Activated CD4-positive, alpha-beta T cell treated with anti-CD3 and anti-CD28 coated beads, Interleukin-2, amount 10 ng/mL, durations not matched to agents 7 days and 5 days (primary cell): Measurements from ENCODE around the gene ERICH6B. TPM values are rescaled to one million over a fixed set of nuclear protein-coding genes. Genes with fewer than 3 reads are reported as not detected.

ENCODE experiments used
- CTCF ChIA-PET: fragments of 350-600 bp; sonication (Branson Sonifier 250); formaldehyde crosslinking; loops from one replicate; lab custom pipeline; 2021; ENCODE audit warnings: antibody characterized with exemption; lab: Charles Lee
- POLR2A ChIA-PET: fragments of 350-600 bp; sonication (Branson Sonifier 250); formaldehyde crosslinking; loops from one replicate; lab custom pipeline; 2021; ENCODE audit warnings: antibody characterized with exemption; lab: Charles Lee
- DNase-seq: peaks from one replicate; pipeline ENCODE4 v3.0.0-alpha.2; 2020
- H3K27ac Mint-ChIP-seq: one replicate; pipeline ENCODE4 v1.8.0; 2021; ENCODE audit warnings: mild to moderate bottlenecking, moderate library complexity, mixed read lengths
- H3K27me3 Mint-ChIP-seq: one replicate; pipeline ENCODE4 v1.8.0; 2021; ENCODE audit warnings: mixed read lengths
- H3K36me3 Mint-ChIP-seq: one replicate; pipeline ENCODE4 v1.8.0; 2021; ENCODE audit warnings: low read depth, mixed read lengths
- H3K4me1 Mint-ChIP-seq: one replicate; pipeline ENCODE4 v1.8.0; 2021; ENCODE audit warnings: mixed read lengths
- H3K4me3 Mint-ChIP-seq: one replicate; pipeline ENCODE4 v1.8.0; 2021; ENCODE audit warnings: mild to moderate bottlenecking, moderate library complexity, mixed read lengths
- H3K9me3 Mint-ChIP-seq: one replicate; pipeline ENCODE4 v1.8.0; 2021; ENCODE audit warnings: mixed read lengths
- total RNA-seq, 2 experiments: library from RNA; stranded (reverse); gene quantifications; one replicate each; pipeline ENCODE4 v1.2.3, GENCODE V29; 2021

Gene ERICH6B
- total RNA-seq, 2 experiments from 2014 or later, result not detected

DNA sequence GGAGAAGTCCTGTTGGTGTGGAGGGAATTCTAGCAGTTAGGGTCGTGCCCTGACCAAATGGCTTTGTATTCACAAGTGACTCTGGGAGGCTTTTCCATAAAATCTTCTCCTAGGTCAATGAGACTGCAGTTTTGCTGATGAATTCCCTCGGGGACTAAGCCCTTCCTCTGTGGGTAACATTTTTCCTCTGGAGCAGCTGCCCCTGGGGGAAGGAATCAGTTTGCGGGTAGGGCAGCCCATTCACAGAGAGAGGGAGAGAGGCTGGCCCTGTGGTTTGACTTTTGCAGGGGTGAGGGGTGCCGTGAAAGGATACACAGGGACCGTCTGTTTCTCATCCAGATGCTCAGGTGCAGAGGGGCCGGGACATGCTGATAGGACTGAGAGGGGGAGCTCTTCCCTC, 67.3 kb downstream of the ERICH6B start:
- CTCF ChIA-PET, result no interaction called here
- H3K4me3 Mint-ChIP-seq, result no peak overlapping the region
- no peaks in the 10 kb centered on the region for H3K9me3 Mint-ChIP-seq
- POLR2A ChIA-PET, result no interaction called here
- H3K4me1 Mint-ChIP-seq, result no peaks in the 10 kb centered on the region
- H3K36me3 Mint-ChIP-seq, result no peaks in the 10 kb centered on the region
- peaks cover 13% of the 10 kb centered on the region for H3K27me3 Mint-ChIP-seq
- DNase-seq, result no peak
- no peak overlapping the region for H3K27ac Mint-ChIP-seq

DNA sequence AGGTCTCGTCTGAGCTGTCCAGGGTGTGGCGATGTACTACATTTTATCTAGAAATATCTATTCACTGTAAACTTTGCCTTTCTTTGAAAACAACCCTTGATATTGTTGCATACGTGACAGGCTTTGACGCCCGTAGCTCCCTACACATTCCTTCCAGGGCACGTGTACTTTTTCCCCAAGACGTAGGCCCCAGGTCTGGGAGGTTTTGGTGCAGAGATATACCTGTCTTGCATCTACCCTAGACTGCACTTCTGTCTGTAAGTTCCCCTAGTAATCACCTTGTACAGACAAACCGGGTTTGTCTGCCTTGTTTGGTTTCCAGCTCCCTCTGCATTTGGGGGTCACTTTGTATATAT, 69.2 kb downstream of the ERICH6B start:
- no peaks in the 10 kb centered on the region for H3K9me3 Mint-ChIP-seq
- no peaks in the 10 kb centered on the region for H3K36me3 Mint-ChIP-seq
- ChIA-PET POLR2A (no interaction called here), CTCF (no interaction called here)
- H3K27ac Mint-ChIP-seq, result no peak overlapping the region
- H3K4me3 Mint-ChIP-seq, result no peak overlapping the region
- H3K4me1 Mint-ChIP-seq, result no peaks in the 10 kb centered on the region
- DNase-seq, result no peak
- H3K27me3 Mint-ChIP-seq, result peaks cover 5% of the 10 kb centered on the region

DNA sequence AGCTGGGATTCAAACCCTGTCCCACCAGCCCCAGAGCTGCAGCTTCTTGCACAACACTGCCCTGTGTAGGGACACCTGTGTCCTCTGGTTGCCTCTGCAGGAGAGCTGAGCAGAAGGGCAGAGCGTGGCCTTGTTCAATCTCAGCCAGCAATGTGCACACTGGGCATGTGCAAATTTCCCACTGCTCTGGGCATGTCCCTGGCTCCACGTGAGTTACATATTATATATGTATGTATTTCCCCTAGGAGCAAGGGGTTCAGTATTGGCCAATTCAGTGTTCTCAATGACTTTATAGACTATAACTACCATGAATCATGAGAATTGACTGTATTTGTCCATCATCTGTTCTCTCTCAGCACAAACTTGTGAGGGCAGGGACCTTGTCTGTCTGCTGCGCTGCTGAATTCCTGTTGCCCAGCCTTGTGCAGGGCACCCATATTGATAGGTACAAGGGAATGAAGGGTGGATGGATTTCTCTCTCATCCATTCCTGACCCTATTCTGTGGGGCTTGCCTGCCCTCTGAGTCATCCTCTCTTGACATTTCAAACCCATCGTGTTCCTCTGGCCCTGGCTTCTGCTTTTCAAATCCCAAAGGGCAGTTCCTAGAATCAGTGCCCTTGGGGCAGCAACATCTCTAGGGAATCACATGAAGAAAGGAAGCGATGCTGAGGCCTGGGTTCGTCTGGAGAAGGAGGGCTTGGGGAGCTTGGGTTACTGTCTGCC, 69.7 kb downstream of the ERICH6B start:
- CTCF ChIA-PET, result no interaction called here
- Mint-ChIP-seq H3K36me3 (no peaks in the 10 kb centered on the region), H3K4me3 (no peak overlapping the region), H3K9me3 (no peaks in the 10 kb centered on the region), H3K4me1 (no peaks in the 10 kb centered on the region), H3K27ac (no peak overlapping the region), H3K27me3 (peaks cover 5% of the 10 kb centered on the region)
- POLR2A ChIA-PET, result no interaction called here
- no peak for DNase-seq

DNA sequence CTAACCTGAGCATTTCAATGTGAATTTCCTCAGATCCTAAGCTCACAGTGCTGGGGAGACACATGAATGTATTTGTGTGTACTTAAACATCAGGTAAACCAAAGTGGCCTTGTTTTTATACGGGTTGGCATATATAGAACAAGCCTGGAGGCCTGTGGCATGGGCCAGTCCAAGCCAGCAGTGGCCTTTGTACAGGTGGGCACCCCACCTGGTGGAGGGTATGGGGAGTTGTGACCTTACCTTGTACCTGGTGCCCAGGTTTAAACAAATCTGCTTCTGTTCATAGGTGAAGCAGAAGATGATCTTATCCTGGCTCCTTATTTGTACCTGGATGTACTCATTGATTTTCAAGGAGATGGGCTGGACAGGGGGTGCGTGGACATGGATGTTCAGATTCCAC, 71.0 kb downstream of the ERICH6B start:
- no peaks in the 10 kb centered on the region for H3K4me1 Mint-ChIP-seq
- no peak overlapping the region for H3K4me3 Mint-ChIP-seq
- no peaks in the 10 kb centered on the region for H3K9me3 Mint-ChIP-seq
- POLR2A ChIA-PET, result no interaction called here
- no peak overlapping the region for H3K27ac Mint-ChIP-seq
- no peak for DNase-seq
- H3K27me3 Mint-ChIP-seq, result no peaks in the 10 kb centered on the region
- no peaks in the 10 kb centered on the region for H3K36me3 Mint-ChIP-seq
- CTCF ChIA-PET, result no interaction called here

DNA sequence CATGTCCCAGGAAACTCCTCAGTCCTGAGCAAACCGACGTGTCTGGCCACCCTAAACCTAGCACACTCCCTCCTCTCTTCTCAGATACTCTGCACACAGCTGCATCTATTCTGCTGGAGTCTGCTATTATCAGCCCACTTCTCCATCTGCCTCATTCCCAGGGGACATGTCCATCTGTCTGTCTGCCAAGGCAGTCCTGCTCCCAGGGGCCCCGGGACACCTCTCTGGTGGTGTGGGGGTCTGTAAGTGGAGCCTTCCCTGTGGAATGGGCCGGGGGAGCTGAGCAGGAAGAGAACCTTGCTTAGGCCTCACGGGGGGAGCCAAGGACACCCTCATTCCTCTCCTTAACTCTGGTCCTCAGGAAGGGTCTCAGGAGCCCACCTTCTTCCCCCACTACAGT, 72.7 kb downstream of the ERICH6B start:
- POLR2A ChIA-PET, result no interaction called here
- Mint-ChIP-seq H3K4me1 (no peaks in the 10 kb centered on the region), H3K27ac (no peak overlapping the region), H3K27me3 (no peaks in the 10 kb centered on the region), H3K9me3 (no peaks in the 10 kb centered on the region), H3K36me3 (no peaks in the 10 kb centered on the region), H3K4me3 (no peak overlapping the region)
- CTCF ChIA-PET, result interaction anchor here (0.6 kb wide), 1 partner anchor 521 kb away, joined by 5 read pairs; no protein-coding TSS in a partner anchor
- DNase-seq, result no peak

DNA sequence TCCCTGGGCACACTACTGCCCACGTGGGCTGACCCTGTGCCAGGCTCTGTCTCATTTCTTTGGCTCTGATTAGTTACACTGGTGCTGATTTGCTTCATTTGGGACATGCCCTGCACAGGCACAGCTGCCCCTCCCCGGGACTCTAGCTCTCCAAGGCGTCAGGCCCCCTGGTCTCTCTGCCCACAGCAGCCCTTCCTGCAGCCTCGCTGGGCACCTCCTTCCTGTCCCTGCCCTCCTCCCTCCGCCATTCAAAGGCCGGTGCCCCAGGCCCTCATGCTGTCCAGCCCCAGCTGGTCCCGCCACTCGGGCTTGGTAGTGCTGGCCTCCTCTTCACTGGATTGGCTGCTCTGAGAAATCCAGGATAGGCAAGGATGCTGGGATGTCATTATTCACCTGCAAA, 73.1 kb downstream of the ERICH6B start:
- CTCF ChIA-PET, result no interaction called here
- no peaks in the 10 kb centered on the region for H3K9me3 Mint-ChIP-seq
- H3K27me3 Mint-ChIP-seq, result no peaks in the 10 kb centered on the region
- no peaks in the 10 kb centered on the region for H3K4me1 Mint-ChIP-seq
- H3K27ac Mint-ChIP-seq, result peak overlapping the region; percentile 78
- no peaks in the 10 kb centered on the region for H3K36me3 Mint-ChIP-seq
- no peak overlapping the region for H3K4me3 Mint-ChIP-seq
- POLR2A ChIA-PET, result no interaction called here
- DNase-seq, result no peak

DNA sequence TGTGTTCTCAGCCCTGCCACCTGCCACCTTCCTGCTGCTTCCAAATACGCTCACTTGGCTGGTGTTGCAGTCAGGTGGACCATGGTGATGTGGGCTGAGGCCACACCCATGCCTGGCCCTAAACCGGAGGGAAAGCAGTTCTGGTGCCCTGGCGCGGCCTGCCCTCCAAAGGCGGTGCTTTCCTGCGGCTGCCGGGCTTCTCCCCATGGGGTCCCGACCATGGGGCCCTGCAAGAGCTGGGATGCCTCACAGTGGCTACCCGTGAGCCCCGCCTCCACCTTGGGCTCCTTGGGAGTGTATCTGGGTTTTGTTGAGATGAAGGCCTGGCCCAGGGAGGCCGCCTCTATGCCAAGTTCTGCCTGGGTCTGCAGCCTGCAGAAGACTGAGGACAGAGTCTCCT, 73.7 kb downstream of the ERICH6B start:
- DNase-seq, result no peak
- no peak overlapping the region for H3K27ac Mint-ChIP-seq
- H3K27me3 Mint-ChIP-seq, result no peaks in the 10 kb centered on the region
- CTCF ChIA-PET, result no interaction called here
- peaks cover 3% of the 10 kb centered on the region for H3K4me1 Mint-ChIP-seq
- no peak overlapping the region for H3K4me3 Mint-ChIP-seq
- peaks cover 3% of the 10 kb centered on the region for H3K36me3 Mint-ChIP-seq
- H3K9me3 Mint-ChIP-seq, result no peaks in the 10 kb centered on the region
- POLR2A ChIA-PET, result no interaction called here

DNA sequence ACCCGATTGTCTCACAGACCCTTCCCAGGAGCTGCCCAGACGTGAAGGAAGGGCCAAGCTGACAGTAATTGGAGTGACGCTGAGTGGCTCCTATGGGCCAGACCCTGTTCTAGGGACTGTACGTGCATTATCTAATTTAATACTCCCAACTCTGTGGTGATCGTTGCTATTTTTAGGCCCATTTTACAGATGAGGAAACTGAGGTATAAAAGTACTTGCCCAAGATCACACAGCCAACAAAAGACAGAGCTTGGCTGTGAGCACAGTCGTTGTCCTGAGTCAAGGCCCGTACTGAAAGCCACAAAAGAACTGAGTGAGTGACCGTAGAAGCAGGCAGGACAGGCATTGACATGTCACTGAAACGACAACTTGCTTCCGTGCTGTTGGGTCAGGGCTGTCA, 74.7 kb downstream of the ERICH6B start:
- Mint-ChIP-seq H3K27ac (no peak overlapping the region), H3K27me3 (no peaks in the 10 kb centered on the region), H3K4me1 (peaks cover 3% of the 10 kb centered on the region), H3K9me3 (no peaks in the 10 kb centered on the region), H3K4me3 (no peak overlapping the region), H3K36me3 (peaks cover 4% of the 10 kb centered on the region)
- DNase-seq, result no peak
- POLR2A ChIA-PET, result no interaction called here
- CTCF ChIA-PET, result no interaction called here

DNA sequence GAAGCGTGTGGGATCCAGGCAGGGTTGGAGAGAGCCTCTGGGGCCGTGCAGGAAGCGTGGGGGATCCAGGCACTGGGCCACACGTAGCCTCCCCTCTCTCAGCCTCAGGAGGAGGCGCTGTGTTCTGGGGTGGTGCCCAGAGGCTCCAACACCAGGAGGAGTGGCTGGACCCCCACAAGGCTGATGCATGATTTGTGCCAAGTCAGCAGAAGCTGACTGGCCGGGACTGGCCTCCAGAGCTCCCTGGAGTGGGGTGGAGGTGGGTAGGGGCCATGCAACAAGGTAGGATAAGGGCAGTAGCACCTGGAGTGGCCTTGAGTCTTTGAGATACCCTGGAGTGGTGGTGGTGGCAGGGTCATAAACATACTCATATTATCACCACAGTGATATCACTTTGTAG, 75.3 kb downstream of the ERICH6B start:
- POLR2A ChIA-PET, result no interaction called here
- H3K27me3 Mint-ChIP-seq, result no peaks in the 10 kb centered on the region
- H3K4me3 Mint-ChIP-seq, result no peak overlapping the region
- no peak for DNase-seq
- no peak overlapping the region for H3K27ac Mint-ChIP-seq
- peaks cover 3% of the 10 kb centered on the region for H3K4me1 Mint-ChIP-seq
- CTCF ChIA-PET, result no interaction called here
- peaks cover 4% of the 10 kb centered on the region for H3K36me3 Mint-ChIP-seq
- H3K9me3 Mint-ChIP-seq, result no peaks in the 10 kb centered on the region

DNA sequence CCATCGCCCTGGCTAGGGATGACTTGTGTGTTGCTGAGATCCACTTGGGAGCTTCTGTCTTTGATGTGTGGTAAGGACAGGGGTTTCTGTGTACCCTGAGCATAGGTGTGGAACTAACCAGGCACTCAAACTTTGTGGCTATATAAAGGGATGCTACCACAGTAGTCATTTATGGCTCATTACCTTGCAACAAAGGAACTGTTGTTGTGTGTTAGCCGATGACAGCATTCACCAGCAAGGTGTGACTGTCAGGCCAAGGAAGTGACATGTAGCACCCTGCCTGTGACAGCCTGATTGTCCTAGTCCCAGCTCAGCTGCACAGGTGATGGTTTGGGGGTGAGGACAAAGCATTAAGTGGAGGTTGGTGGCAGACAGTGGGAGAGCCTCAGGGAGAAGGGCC, 77.2 kb downstream of the ERICH6B start:
- Mint-ChIP-seq H3K4me3 (no peak overlapping the region), H3K36me3 (peaks cover 17% of the 10 kb centered on the region), H3K27ac (no peak overlapping the region), H3K4me1 (peaks cover 3% of the 10 kb centered on the region), H3K9me3 (no peaks in the 10 kb centered on the region), H3K27me3 (no peaks in the 10 kb centered on the region)
- ChIA-PET CTCF (interaction anchor here (0.6 to 0.7 kb wide), 3 partner anchors 9 to 490 kb away, joined by 3 to 4 read pairs (median 3); no protein-coding TSS in a partner anchor), POLR2A (no interaction called here)
- no peak for DNase-seq

DNA sequence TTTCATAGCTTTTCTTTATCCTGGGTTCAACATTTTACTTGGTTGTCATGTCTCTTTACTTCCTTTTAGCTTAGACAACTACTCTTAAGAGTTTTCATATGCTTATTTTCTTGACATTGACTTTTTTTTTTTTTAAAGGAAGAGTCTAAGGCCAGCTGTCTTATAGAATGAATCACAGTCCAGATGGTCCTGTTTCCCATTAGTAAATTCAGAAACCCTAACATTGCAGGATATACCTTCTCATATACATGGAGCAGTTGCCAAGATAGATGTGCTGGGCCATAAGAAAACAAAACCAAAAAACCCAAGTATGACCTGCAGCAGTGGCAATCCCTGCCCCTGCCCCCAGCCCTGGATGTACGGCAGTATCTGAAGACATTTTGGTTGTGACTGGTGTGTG, 78.0 kb downstream of the ERICH6B start:
- H3K4me3 Mint-ChIP-seq, result no peak overlapping the region
- H3K27me3 Mint-ChIP-seq, result no peaks in the 10 kb centered on the region
- no peak for DNase-seq
- peaks cover 22% of the 10 kb centered on the region for H3K36me3 Mint-ChIP-seq
- CTCF ChIA-PET, result interaction anchor here (0.6 to 0.7 kb wide), 2 partner anchors 8 to 136 kb away, joined by 3 read pairs; no protein-coding TSS in a partner anchor
- peaks cover 3% of the 10 kb centered on the region for H3K4me1 Mint-ChIP-seq
- no peaks in the 10 kb centered on the region for H3K9me3 Mint-ChIP-seq
- POLR2A ChIA-PET, result no interaction called here
- H3K27ac Mint-ChIP-seq, result no peak overlapping the region

DNA sequence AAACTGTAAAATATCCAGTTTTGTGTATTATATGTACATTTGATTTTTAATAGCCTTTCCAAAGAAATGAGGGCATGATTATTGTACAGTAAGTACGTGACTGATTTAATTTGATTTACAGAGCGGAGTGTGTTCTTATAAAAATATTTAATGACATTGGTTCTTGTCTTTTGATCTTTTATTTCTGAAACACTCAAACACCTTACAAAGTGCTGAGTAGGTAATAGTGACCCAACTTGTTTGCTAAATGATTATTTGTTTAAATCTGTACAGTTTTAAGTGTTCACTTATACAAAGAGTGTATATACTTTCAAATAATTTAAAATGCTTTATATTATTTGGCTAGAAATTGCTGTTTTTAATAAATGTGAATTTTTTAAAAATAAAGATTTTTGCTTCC, 79.3 kb downstream of the ERICH6B start:
- ChIA-PET POLR2A (no interaction called here), CTCF (no interaction called here)
- Mint-ChIP-seq H3K27me3 (no peaks in the 10 kb centered on the region), H3K27ac (no peak overlapping the region), H3K9me3 (no peaks in the 10 kb centered on the region), H3K4me1 (peaks cover 3% of the 10 kb centered on the region), H3K36me3 (peaks cover 26% of the 10 kb centered on the region), H3K4me3 (no peak overlapping the region)
- no peak for DNase-seq

DNA sequence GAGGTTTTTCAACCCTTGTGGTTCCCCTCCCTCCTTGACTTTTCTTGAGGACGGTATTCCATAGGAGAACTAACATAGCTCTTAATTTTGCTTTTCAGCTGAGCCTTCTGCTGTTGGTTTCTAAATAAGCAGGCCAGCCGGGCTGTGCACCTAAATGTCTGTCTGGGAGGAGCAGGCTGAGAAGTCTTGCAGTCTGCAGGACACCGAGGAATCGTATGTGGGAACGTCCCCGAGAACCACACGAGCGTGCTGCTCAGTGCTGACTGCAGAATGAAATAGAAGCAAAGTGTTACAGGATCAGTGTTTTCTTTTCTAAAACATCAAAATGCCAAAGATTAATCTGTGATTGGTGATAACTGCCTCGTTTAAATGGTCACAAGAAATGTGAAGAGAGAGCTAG, 80.9 kb downstream of the ERICH6B start:
- POLR2A ChIA-PET, result no interaction called here
- Mint-ChIP-seq H3K36me3 (peaks cover 31% of the 10 kb centered on the region), H3K9me3 (no peaks in the 10 kb centered on the region), H3K27ac (no peak overlapping the region), H3K27me3 (no peaks in the 10 kb centered on the region), H3K4me1 (peaks cover 3% of the 10 kb centered on the region), H3K4me3 (no peak overlapping the region)
- DNase-seq, result no peak
- CTCF ChIA-PET, result no interaction called here

DNA sequence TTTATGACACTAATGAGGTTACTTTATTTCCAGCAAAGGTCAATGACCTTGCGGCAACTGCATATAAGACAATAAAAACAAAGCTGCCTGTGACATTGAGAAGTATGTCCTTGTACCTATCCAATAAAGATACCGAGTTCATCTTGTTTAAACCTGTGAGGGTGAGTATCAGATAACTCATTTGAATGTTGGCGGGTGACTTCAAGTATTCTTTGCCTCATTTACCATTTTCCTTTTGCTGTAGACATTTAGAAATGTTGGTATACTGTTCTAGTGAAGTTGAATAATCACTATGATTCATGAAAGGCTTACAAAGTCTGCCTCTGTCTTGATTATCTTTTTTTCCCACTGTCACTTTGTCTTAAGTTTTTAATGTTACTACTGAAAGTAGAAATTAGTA, 85.8 kb downstream of the ERICH6B start:
- POLR2A ChIA-PET, result no interaction called here

More for the DNA sequence above, 85.8 kb downstream of the ERICH6B start:
- no peaks in the 10 kb centered on the region for H3K27me3 Mint-ChIP-seq
- H3K9me3 Mint-ChIP-seq, result no peaks in the 10 kb centered on the region
- CTCF ChIA-PET, result interaction anchor here (0.7 to 1.0 kb wide), 2 partner anchors 8 to 39 kb away, joined by 3 read pairs; no protein-coding TSS in a partner anchor
- no peaks in the 10 kb centered on the region for H3K4me1 Mint-ChIP-seq
- H3K4me3 Mint-ChIP-seq, result no peak overlapping the region
- H3K36me3 Mint-ChIP-seq, result peaks cover 43% of the 10 kb centered on the region
- H3K27ac Mint-ChIP-seq, result no peak overlapping the region
- DNase-seq, result no peak
